Measurements from ENCODE around the gene MTA1. TPM values are rescaled to one million over a fixed set of nuclear protein-coding genes. Genes with fewer than 3 reads are reported as not detected.

The MTA1 gene
- total and polyA plus RNA-seq, 11 donors, result 71.8 to 191 (median 109) TPM

DNA sequence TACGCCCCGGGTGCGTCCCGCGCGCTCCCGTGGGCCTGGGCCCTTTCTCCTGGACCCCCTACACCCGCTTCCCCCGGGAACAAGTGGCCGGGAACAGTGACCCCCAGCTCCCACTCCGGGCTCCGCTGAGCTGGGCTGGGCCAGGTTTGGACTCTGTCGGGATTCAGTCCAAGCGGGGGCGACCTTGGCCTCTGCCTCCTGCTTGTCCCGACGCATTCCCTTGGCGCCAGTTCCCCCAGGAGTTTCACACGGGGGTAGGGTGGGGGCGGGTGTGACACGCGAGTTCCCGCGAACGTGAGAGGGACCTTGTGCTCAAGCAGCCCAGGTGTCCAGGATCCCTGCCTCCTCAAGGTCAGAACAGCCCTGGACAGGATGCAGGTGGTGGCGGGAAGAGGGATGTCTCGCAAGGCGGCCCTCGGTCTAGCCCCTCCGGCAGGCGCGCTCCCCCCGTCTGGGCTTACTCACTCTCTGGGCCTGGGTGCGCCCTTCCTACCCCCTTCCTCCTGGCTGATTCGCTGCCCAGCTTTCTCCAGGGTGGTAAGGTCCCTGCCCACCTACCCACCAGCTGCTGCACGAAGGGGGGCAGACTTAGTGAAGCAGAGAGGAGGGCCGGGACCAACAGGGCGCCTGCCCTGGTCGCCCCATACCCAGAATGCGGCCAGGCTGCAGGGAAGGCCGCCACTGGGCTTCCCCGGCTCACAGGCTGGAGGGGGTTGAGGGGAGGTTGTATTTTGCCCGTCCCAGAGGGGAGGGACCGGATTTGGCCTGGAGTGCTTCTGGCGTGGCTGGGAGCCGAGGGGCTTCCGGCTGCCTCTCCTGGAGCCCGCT is 55.9 kb downstream of the MTA1 start:
- Histone ChIP-seq H3K36me3 (peaks cover 0 to 24% (median 15%) of the 10 kb centered on the region in 9 donors), H3K4me1 (peaks cover 0 to 80% (median 59%) of the 10 kb centered on the region in 12 donors), H3K4me3 (peak overlapping the region; percentile 72 to 100 (median 96)), H3K9me3 (no peaks in the 10 kb centered on the region), H3K27ac (peak overlapping the region; percentile 93 to 100 (median 99)), H3K27me3 (peaks cover 0 to 32% (median 0%) of the 10 kb centered on the region in 9 donors)
- DNase-seq (peak; percentile 72 to 84 (median 79)), ATAC-seq (peak in 2 of 4 donors; percentile 0 to 19)
- 0 to 8% (median 1%) methylated on average over 10 to 48 of the region's 48 CpGs for WGBS, 4 donors
- intact Hi-C loops (cut with DNase I), result loop anchor here in 2 of 10 donors (2.0 to 5.0 kb wide), 3 partner anchors 13 to 279 kb away; partner anchors contain the start of gene TEX22 (in 1 of the 2)
- TF ChIP-seq POLR2A (IDR thresholded peaks at IDR 0.05) (no peak), CTCF (IDR thresholded peaks at IDR 0.05) (no peak)

GRCh38 chr14:105476097-105476830 is 56.6 kb downstream of the MTA1 start:
- Histone ChIP-seq H3K9me3 (no peaks in the 10 kb centered on the region), H3K27ac (peak overlapping the region; percentile 93 to 100 (median 99)), H3K4me1 (peaks cover 3 to 80% (median 60%) of the 10 kb centered on the region in 12 donors), H3K4me3 (peak overlapping the region; percentile 72 to 100 (median 96)), H3K36me3 (peaks cover 0 to 22% (median 15%) of the 10 kb centered on the region in 9 donors), H3K27me3 (peaks cover 0 to 32% (median 0%) of the 10 kb centered on the region in 9 donors)
- WGBS, 4 donors, result 0 to 9% (median 8%) methylated on average over 15 to 21 of the region's 21 CpGs
- intact Hi-C loops (cut with DNase I), result loop anchor here in 1 of 10 donors (5.0 kb wide), 1 partner anchor 79 kb away; the partner anchor contains the start of gene TEX22
- ATAC-seq (peak in 3 of 4 donors; percentile 0 to 8 (median 2)), DNase-seq (peak; percentile 79 to 86 (median 83))
- TF ChIP-seq POLR2A (IDR thresholded peaks at IDR 0.05), result no peak
- TF ChIP-seq CTCF (IDR thresholded peaks at IDR 0.05), result no peak

DNA sequence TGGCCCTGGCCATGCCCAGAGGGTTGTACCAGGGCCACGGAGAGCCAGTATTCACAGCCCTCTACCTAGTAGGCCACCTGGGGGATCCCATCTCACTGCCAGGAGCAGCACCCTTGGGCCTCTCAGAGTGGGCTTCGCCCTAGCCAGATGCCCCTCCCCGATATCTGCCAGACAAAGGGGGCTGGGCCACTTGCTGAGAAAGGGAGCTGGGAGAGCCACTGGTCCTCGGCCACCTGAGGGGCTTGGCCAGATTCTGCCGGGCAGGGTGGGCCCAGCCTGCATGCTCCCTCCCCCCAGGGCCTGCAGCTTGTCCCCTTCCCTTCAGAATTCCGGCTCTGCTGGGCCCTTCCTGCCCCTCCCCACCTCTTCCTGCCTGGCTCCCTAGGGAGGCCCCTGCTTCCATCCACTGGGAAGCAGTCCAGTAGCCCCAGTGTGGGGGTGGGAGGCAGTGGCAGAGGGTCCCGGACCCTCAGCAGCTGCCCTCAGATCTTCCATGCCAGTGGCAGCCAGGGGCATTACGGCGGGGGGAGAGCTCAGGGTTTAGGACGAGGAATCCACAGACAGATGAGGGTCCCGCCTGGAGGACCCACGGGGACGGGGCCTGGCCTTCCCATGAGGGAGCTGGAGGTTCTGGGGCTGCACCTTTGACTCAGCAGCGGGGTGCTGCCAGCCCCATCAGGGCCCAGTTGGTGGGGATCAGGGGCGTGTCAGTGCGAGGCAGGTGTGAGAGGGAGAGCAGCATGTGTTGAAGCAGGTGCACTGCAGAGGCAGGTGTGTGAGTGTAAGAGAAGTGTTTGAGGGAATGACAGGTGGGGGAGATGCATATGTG is 57.4 kb downstream of the MTA1 start:
- peaks cover 0 to 22% (median 15%) of the 10 kb centered on the region in 9 donors for H3K36me3 ChIP-seq
- no peak for ATAC-seq
- peaks cover 0 to 32% (median 0%) of the 10 kb centered on the region in 9 donors for H3K27me3 ChIP-seq
- WGBS, 4 donors, result 9 to 32% (median 13%) methylated on average over 13 to 16 of the region's 16 CpGs
- DNase-seq, result peak; percentile 76 to 82 (median 81)
- H3K4me1 ChIP-seq, result peaks cover 8 to 80% (median 65%) of the 10 kb centered on the region in 12 donors
- H3K27ac ChIP-seq, result peak overlapping the region; percentile 93 to 100 (median 99)
- H3K9me3 ChIP-seq, result no peaks in the 10 kb centered on the region
- intact Hi-C loops (cut with DNase I), result loop anchor here in 1 of 10 donors (5.0 kb wide), 1 partner anchor 80 kb away; the partner anchor contains the start of gene TEX22
- no peak for TF ChIP-seq CTCF (IDR thresholded peaks at IDR 0.05)
- TF ChIP-seq POLR2A (IDR thresholded peaks at IDR 0.05), result no peak
- peak overlapping the region; percentile 72 to 100 (median 96) for H3K4me3 ChIP-seq

All from heart left ventricle (tissue), 16 donors.